H1 (cell line): ENCODE results near the gene FAM240A. TPM values are rescaled to one million over a fixed set of nuclear protein-coding genes. Genes with fewer than 3 reads are reported as not detected.
A peak's percentile ranks its signal among the peaks of the same experiment; 100 is the strongest.

ENCODE experiments used
- CTCF ChIA-PET: fragments of 300-600 bp; sonication (Branson Sonifier 250); formaldehyde crosslinking; loops from one replicate; lab custom pipeline; 2021; ENCODE audit not compliant: partially characterized antibody; lab: Charles Lee
- POLR2A ChIA-PET: fragments of 300-600 bp; sonication (Branson Sonifier 250); formaldehyde crosslinking; loops from one replicate; lab custom pipeline; 2021; ENCODE audit warnings: inconsistent platforms; ENCODE audit not compliant: partially characterized antibody; lab: Charles Lee
- DNase-seq, 2 experiments: peaks; one replicate each; pipeline versions ENCODE4 v3.0.0 to v3.0.0-alpha.2; 2010 to 2022; ENCODE audit warnings: low spot score in 2 of 2, low read depth in 1 of 2, mixed read lengths in 1 of 2
- FAIRE-seq: peaks from 2 replicates; lab custom pipeline; 2011; peaks lifted over from hg19 to GRCh38; lab: Jason Lieb, UNC
- H2AFZ ChIP-seq: 2 replicates; pipeline ENCODE4 v1.8.1; 2012; ENCODE audit warnings: low read length, inconsistent platforms
- H2AK5ac ChIP-seq: 2 replicates; pipeline ENCODE4 v1.6.1; 2013; ENCODE audit warnings: low read depth, low read length
- H2BK120ac ChIP-seq: replicated peaks from 2 replicates; pipeline ENCODE3; 2013; ENCODE audit warnings: low read depth, low read length, inconsistent platforms
- H2BK12ac ChIP-seq: 2 replicates; pipeline ENCODE4 v1.6.1; 2013; ENCODE audit warnings: low read depth, low read length
- H2BK15ac ChIP-seq: 2 replicates; pipeline ENCODE4 v1.6.1; 2013; ENCODE audit warnings: low read length
- H2BK20ac ChIP-seq: 2 replicates; pipeline ENCODE4 v1.6.1; 2013; ENCODE audit warnings: low read length
- H2BK5ac ChIP-seq: 2 replicates; pipeline ENCODE4 v1.6.1; 2013; ENCODE audit warnings: low read depth, low read length
- H3K14ac ChIP-seq: 2 replicates; pipeline ENCODE4 v1.6.1; 2013; ENCODE audit warnings: inconsistent platforms; ENCODE audit not compliant: insufficient read length
- H3K18ac ChIP-seq: 2 replicates; pipeline ENCODE4 v1.6.1; 2013; ENCODE audit warnings: low read length; ENCODE audit errors: extremely low read depth
- H3K23ac ChIP-seq: 2 replicates; pipeline ENCODE4 v1.6.1; 2013; ENCODE audit warnings: inconsistent platforms; ENCODE audit not compliant: insufficient read length
- H3K23me2 ChIP-seq: 2 replicates; pipeline ENCODE4 v1.6.1; 2013; ENCODE audit warnings: low read depth, low read length
- H3K27ac ChIP-seq: 2 replicates; pipeline ENCODE4 v1.6.1; 2011; ENCODE audit warnings: low read depth, low read length, inconsistent platforms
- H3K27me3 ChIP-seq, 4 experiments: replicated peaks in 1 of 4; 1 replicate in 1 of 4; 2 replicates in 3 of 4; pipeline versions ENCODE4 v1.6.1 to v1.8.1; 2011 to 2013; ENCODE audit warnings: low read length in 3 of 4, mild to moderate bottlenecking in 3 of 4, inconsistent platforms in 2 of 4, mixed read lengths in 2 of 4, moderate library complexity in 1 of 4; ENCODE audit not compliant: control insufficient read depth in 3 of 4, insufficient read depth in 3 of 4; ENCODE audit errors: extremely low read depth in 1 of 4
- H3K36me3 ChIP-seq, 4 experiments: 2 replicates each; pipeline versions ENCODE4 v1.6.1 to v1.8.1; 2011 to 2013; ENCODE audit warnings: mild to moderate bottlenecking in 4 of 4, low read length in 3 of 4, moderate library complexity in 2 of 4, control low read depth in 1 of 4, inconsistent platforms in 1 of 4; ENCODE audit not compliant: insufficient read depth in 4 of 4, control insufficient read depth in 2 of 4
- H3K4ac ChIP-seq: replicated peaks from 2 replicates; pipeline ENCODE3; 2013; ENCODE audit warnings: low read length, low read depth, mixed read lengths, inconsistent platforms; ENCODE audit not compliant: insufficient read length
- H3K4me1 ChIP-seq, 4 experiments: replicated peaks in 1 of 4; 1 replicate in 1 of 4; 2 replicates in 3 of 4; pipeline versions ENCODE4 v1.6.1 to v1.8.1; 2011 to 2013; ENCODE audit warnings: low read length in 3 of 4, inconsistent platforms in 2 of 4, mixed read lengths in 1 of 4; ENCODE audit not compliant: insufficient read depth in 4 of 4, control insufficient read depth in 3 of 4
- H3K4me2 ChIP-seq, 2 experiments: 2 replicates each; pipeline versions ENCODE4 v1.6.1 to v1.8.1; 2011 to 2013; ENCODE audit warnings: low read depth in 2 of 2, low read length in 2 of 2, control low read depth in 1 of 2, inconsistent platforms in 1 of 2, mild to moderate bottlenecking in 1 of 2; ENCODE audit not compliant: insufficient read depth in 1 of 2
- H3K4me3 ChIP-seq, 4 experiments: fragments of 200-600, 300-600 bp in 1 of 4; sonication (generic), shearing (Covaris generic), sonication (Bioruptor Twin) in 1 of 4; 2 replicates each; pipeline versions ENCODE4 v1.5.1 to v1.8.1; 2011 to 2016; ENCODE audit warnings: low read length in 4 of 4, low read depth in 3 of 4, control low read depth in 2 of 4, inconsistent platforms in 2 of 4, mild to moderate bottlenecking in 2 of 4, mixed read lengths in 1 of 4, moderate library complexity in 1 of 4; ENCODE audit not compliant: insufficient read depth in 2 of 4; ENCODE audit errors: extremely low read depth in 1 of 4
- H3K56ac ChIP-seq: replicated peaks from 2 replicates; pipeline ENCODE3; 2013; ENCODE audit warnings: low read depth, mild to moderate bottlenecking, mixed read lengths, low read length, inconsistent platforms; ENCODE audit not compliant: insufficient read length
- H3K79me1 ChIP-seq: 2 replicates; pipeline ENCODE4 v1.6.1; 2013; ENCODE audit warnings: low read depth, low read length, control low read depth
- H3K79me2 ChIP-seq, 2 experiments: 2 replicates each; pipeline versions ENCODE4 v1.6.1 to v1.8.1; 2012 to 2013; ENCODE audit warnings: low read length in 2 of 2, mild to moderate bottlenecking in 2 of 2, inconsistent platforms in 1 of 2; ENCODE audit not compliant: insufficient read depth in 2 of 2, control insufficient read depth in 1 of 2
- H3K9ac ChIP-seq, 4 experiments: replicated peaks in 1 of 4; 1 replicate in 1 of 4; 2 replicates in 3 of 4; pipeline versions ENCODE4 v1.6.1 to v1.8.1; 2011 to 2013; ENCODE audit warnings: low read depth in 3 of 4, low read length in 3 of 4, control low read depth in 2 of 4, mild to moderate bottlenecking in 2 of 4, moderate library complexity in 2 of 4, inconsistent platforms in 1 of 4; ENCODE audit errors: extremely low read depth in 1 of 4
- H3K9me3 ChIP-seq, 2 experiments: 2 replicates each; pipeline versions ENCODE4 v1.6.1 to v1.8.1; 2012 to 2013; ENCODE audit warnings: mild to moderate bottlenecking in 2 of 2, moderate library complexity in 2 of 2, control low read depth in 1 of 2, inconsistent platforms in 1 of 2, low read depth in 1 of 2, low read length in 1 of 2, mixed read lengths in 1 of 2; ENCODE audit not compliant: insufficient read depth in 2 of 2
- H4K20me1 ChIP-seq, 2 experiments: replicated peaks in 1 of 2; 2 replicates each; pipeline versions ENCODE3 to v1.8.1; 2011 to 2013; ENCODE audit warnings: inconsistent platforms in 2 of 2, low read length in 2 of 2, mild to moderate bottlenecking in 1 of 2; ENCODE audit not compliant: insufficient read depth in 2 of 2, control insufficient read depth in 1 of 2
- H4K5ac ChIP-seq: 2 replicates; pipeline ENCODE4 v1.6.1; 2013; ENCODE audit warnings: low read length, low read depth, mixed read lengths, inconsistent platforms; ENCODE audit not compliant: insufficient read length
- H4K8ac ChIP-seq: 2 replicates; pipeline ENCODE4 v1.8.0; 2013; ENCODE audit warnings: mild to moderate bottlenecking, moderate library complexity, low read length, inconsistent platforms; ENCODE audit not compliant: insufficient read depth; ENCODE audit errors: extremely low read depth
- H4K91ac ChIP-seq: replicated peaks from 2 replicates; pipeline ENCODE3; 2013; ENCODE audit warnings: low read length, mixed read lengths, inconsistent platforms; ENCODE audit not compliant: insufficient read length
- EP300 ChIP-seq, 2 experiments: IDR thresholded peaks; 1 replicate in 1 of 2; 2 replicates in 1 of 2; pipeline ENCODE4 v1.6.1; 2011 to 2012; ENCODE audit warnings: low read depth in 2 of 2, low read length in 2 of 2, mild to moderate bottlenecking in 2 of 2, borderline replicate concordance in 1 of 2, inconsistent platforms in 1 of 2, moderate library complexity in 1 of 2
- POLR2AphosphoS5 ChIP-seq: IDR thresholded peaks from 2 replicates; pipeline ENCODE4 v1.6.1; 2011; ENCODE audit warnings: low read depth, low read length
- SIRT6 ChIP-seq: IDR thresholded peaks from one replicate; pipeline ENCODE4 v1.7.1; 2012; ENCODE audit warnings: low read length, inconsistent platforms
- TAF1 ChIP-seq: IDR thresholded peaks from 2 replicates; pipeline ENCODE4 v1.6.1; 2011; ENCODE audit warnings: mild to moderate bottlenecking, low read depth, low read length
- TAF7 ChIP-seq: optimal IDR thresholded peaks from 2 replicates; pipeline ENCODE3; 2011; ENCODE audit warnings: low read depth, mild to moderate bottlenecking, inconsistent platforms, low read length, moderate library complexity, borderline replicate concordance
- TBP ChIP-seq: IDR thresholded peaks from 2 replicates; pipeline ENCODE4 v1.6.1; 2011; ENCODE audit warnings: low read depth, low read length, improper control_type of control experiment
- TCF12 ChIP-seq: IDR thresholded peaks from 2 replicates; pipeline ENCODE4 v1.6.1; 2011; ENCODE audit warnings: low read depth, mild to moderate bottlenecking, low read length
- TEAD4 ChIP-seq: IDR thresholded peaks from 2 replicates; pipeline ENCODE4 v1.6.1; 2012; ENCODE audit warnings: low read depth, low read length, inconsistent platforms, mixed read lengths
- WGBS, 2 experiments: shearing (Covaris generic) in 1 of 2; methylation state at CpG; one replicate each; pipeline versions ENCODE4 v1.1.6 to v1.1.7; 2013 to 2015; ENCODE audit warnings: low lambda C conversion rate in 2 of 2, mixed read lengths in 2 of 2, inconsistent platforms in 1 of 2, low coverage in 1 of 2, missing lambda C conversion rate in 1 of 2; ENCODE audit not compliant: insufficient replicate concordance in 2 of 2, insufficient coverage in 1 of 2, insufficient read length in 1 of 2; ENCODE audit errors: extremely low coverage in 1 of 2, missing lambda C conversion rate in 1 of 2; 5-methylcytosine and 5-hydroxymethylcytosine counted together
- polyA plus RNA-seq, 7 experiments: library from polyadenylated mRNA; depleted of rRNA in 3 of 7; stranded (reverse) in 5 of 7; unstranded in 2 of 7; fragments of >200 nt in 5 of 7; fragments of 200-250 nt in 2 of 7; gene quantifications; 1 replicate in 5 of 7; 2 replicates in 1 of 7; 4 replicates in 1 of 7; pipeline versions ENCODE4 v1.2.1 to v1.2.3, GENCODE V29; 2011 to 2013; ENCODE audit warnings: missing spikeins in 2 of 7, mixed read lengths in 2 of 7
- total RNA-seq: library from RNA; stranded (reverse); fragmentation: NEBNext Ultra II Directional; extraction: Animal tissue kit (Norgen Biotek cat#: 25700); gene quantifications from 2 replicates; pipeline ENCODE4 v1.2.1, GENCODE V29; 2021
- TF ChIP-seq, protein P1 (sequence below): IDR thresholded peaks from 2 replicates; pipeline ENCODE4 v1.6.1; 2012; ENCODE audit warnings: inconsistent platforms
- TF ChIP-seq, protein P2 (sequence below): IDR thresholded peaks from 2 replicates; pipeline ENCODE4 v1.6.1; 2012; ENCODE audit warnings: low read length, inconsistent platforms

The FAM240A gene
- total and polyA plus RNA-seq, 2 of the 8 experiments (the other 6 are each of a cell fraction or from before 2014, with no cell fraction given): 0.08 TPM; not detected in 1

GRCh38 chr3:46575577-46576222, 36.6 kb upstream of the FAM240A start:
- Histone ChIP-seq H3K79me2 (peaks cover 14 to 32% of the 10 kb centered on the region in 2 experiments), H3K4me2 (peak overlapping the region; percentile 85 to 86), H2AFZ (no peak overlapping the region), H3K14ac (no peak overlapping the region), H2AK5ac (peak overlapping the region; percentile 94), H3K79me1 (peaks cover 3% of the 10 kb centered on the region), H3K9ac (peak overlapping the region in 1 of 4 experiments; percentile 74; a peak in 2 of 7 replicates), H3K4me1 (peaks cover 16 to 34% (median 18%) of the 10 kb centered on the region in 4 experiments; a peak in 6 of 7 replicates), H3K27me3 (no peaks in the 10 kb centered on the region; a peak in 2 of 7 replicates), H3K9me3 (no peaks in the 10 kb centered on the region), H4K5ac (peak overlapping the region; percentile 13), H4K8ac (no peak overlapping the region), H2BK15ac (no peak overlapping the region; the same call in 1 of the 2 replicates), H3K4me3 (peak overlapping the region; percentile 33 to 97 (median 64); a peak in 7 of 8 replicates), H3K23ac (no peak overlapping the region), H2BK20ac (peak overlapping the region; percentile 37), H4K91ac (peak overlapping the region; percentile 9), H4K20me1 (peaks cover 5% of the 10 kb centered on the region in 2 experiments), H3K27ac (peak overlapping the region; percentile 75), H2BK120ac (peak overlapping the region; percentile 31), H2BK12ac (peak overlapping the region; percentile 89), H3K36me3 (peaks cover 6 to 22% (median 15%) of the 10 kb centered on the region in 4 experiments; a peak in 7 of 8 replicates), H3K4ac (peak overlapping the region; percentile 1), H2BK5ac (peak overlapping the region; percentile 99), H3K23me2 (peaks cover 24% of the 10 kb centered on the region), H3K18ac (peak overlapping the region; percentile 99), H3K56ac (peak overlapping the region; percentile 49)
- DNase-seq (peak in 1 of 2 experiments; percentile 70), FAIRE-seq (peak; percentile 89)
- ChIA-PET POLR2A (interaction anchor here (0.6 to 11.9 kb wide), 30 partner anchors 9 to 419 kb away, joined by 3 to 213 read pairs (median 4); partner anchors contain the start of gene LRRC2), CTCF (interaction anchor here (0.7 to 4.7 kb wide), 11 partner anchors 17 to 1065 kb away, joined by 3 to 26 read pairs (median 4); no protein-coding TSS in a partner anchor)
- WGBS, 2 experiments: 0% methylated on average over 11 of the region's 11 CpGs; no CpG with 5 or more reads in 1 of the 2 experiments
- TF ChIP-seq, protein P1, sequence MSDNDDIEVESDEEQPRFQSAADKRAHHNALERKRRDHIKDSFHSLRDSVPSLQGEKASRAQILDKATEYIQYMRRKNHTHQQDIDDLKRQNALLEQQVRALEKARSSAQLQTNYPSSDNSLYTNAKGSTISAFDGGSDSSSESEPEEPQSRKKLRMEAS: peak; percentile 46; the same call in 1 of the 2 replicates
- TF ChIP-seq, protein P2, sequence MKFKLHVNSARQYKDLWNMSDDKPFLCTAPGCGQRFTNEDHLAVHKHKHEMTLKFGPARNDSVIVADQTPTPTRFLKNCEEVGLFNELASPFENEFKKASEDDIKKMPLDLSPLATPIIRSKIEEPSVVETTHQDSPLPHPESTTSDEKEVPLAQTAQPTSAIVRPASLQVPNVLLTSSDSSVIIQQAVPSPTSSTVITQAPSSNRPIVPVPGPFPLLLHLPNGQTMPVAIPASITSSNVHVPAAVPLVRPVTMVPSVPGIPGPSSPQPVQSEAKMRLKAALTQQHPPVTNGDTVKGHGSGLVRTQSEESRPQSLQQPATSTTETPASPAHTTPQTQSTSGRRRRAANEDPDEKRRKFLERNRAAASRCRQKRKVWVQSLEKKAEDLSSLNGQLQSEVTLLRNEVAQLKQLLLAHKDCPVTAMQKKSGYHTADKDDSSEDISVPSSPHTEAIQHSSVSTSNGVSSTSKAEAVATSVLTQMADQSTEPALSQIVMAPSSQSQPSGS: no peak
- peak; percentile 78 for TF ChIP-seq TAF7
- TF ChIP-seq TEAD4: no peak
- TF ChIP-seq TCF12: no peak
- no peak for TF ChIP-seq SIRT6
- no peak for TF ChIP-seq TAF1
- TF ChIP-seq POLR2AphosphoS5: peak; percentile 61; the same call in 1 of the 2 replicates
- peak in 1 of 2 experiments; percentile 11; a peak in 1 of 3 replicates for TF ChIP-seq EP300 (IDR thresholded peaks at IDR 0.05; ENCODE audit: borderline replicate concordance in 1 of 2, low read depth in 2 of 2, low read length in 2 of 2)
- peak; percentile 38; the same call in 1 of the 2 replicates for TF ChIP-seq TBP
